NCI-H2171 (cell line): ENCODE data around the gene NOTCH2.
"Not testable (repeated sequence)": the region's sequence is repeated elsewhere in the genome, so short reads cannot be mapped to it uniquely, and the experiment has no call there.

ENCODE experiments used
- DNase-seq: peaks from one replicate; lab custom pipeline; 2025; lab: John Stamatoyannopoulos, UW

The NOTCH2 gene

GRCh38 chr1:120069067-120069919 is at the start of gene NOTCH2:
NOTCH2 (minus strand) TSS chr1:120069662; CDS start chr1:120069406, 256 bp downstream.
- DNase-seq, result not testable (repeated sequence)

GRCh38 chr1:120117371-120118177 is 48.1 kb upstream of the NOTCH2 start:
- DNase-seq, result not testable (repeated sequence)

- not testable (repeated sequence) for DNase-seq
These were observed 46.6 kb upstream of the NOTCH2 start for GRCh38 chr1:120116094-120116493.

- DNase-seq, result not testable (repeated sequence)
These were observed 43.7 kb upstream of the NOTCH2 start for GRCh38 chr1:120113134-120113533.

- not testable (repeated sequence) for DNase-seq
These were observed 42.8 kb upstream of the NOTCH2 start for GRCh38 chr1:120112212-120112611.

- not testable (repeated sequence) for DNase-seq
These were observed 42.3 kb upstream of the NOTCH2 start for GRCh38 chr1:120111771-120112170.

GRCh38 chr1:120111008-120111407 is 41.5 kb upstream of the NOTCH2 start:
- DNase-seq, result not testable (repeated sequence)

- not testable (repeated sequence) for DNase-seq
These were observed 40.2 kb upstream of the NOTCH2 start for GRCh38 chr1:120109656-120110055.

GRCh38 chr1:120109180-120109579 is 39.7 kb upstream of the NOTCH2 start:
- DNase-seq, result not testable (repeated sequence)

- DNase-seq, result not testable (repeated sequence)
These were observed 35.8 kb upstream of the NOTCH2 start for GRCh38 chr1:120105288-120105687.

- not testable (repeated sequence) for DNase-seq
These were observed 34.3 kb upstream of the NOTCH2 start for GRCh38 chr1:120103768-120104167.

GRCh38 chr1:120101593-120101992 is 32.1 kb upstream of the NOTCH2 start:
- DNase-seq, result not testable (repeated sequence)

GRCh38 chr1:120100590-120100989 is 31.1 kb upstream of the NOTCH2 start:
- DNase-seq, result not testable (repeated sequence)

- not testable (repeated sequence) for DNase-seq
These were observed 29.7 kb upstream of the NOTCH2 start for GRCh38 chr1:120098986-120099759.

GRCh38 chr1:120096981-120097545 is 27.6 kb upstream of the NOTCH2 start:
- DNase-seq, result not testable (repeated sequence)

- not testable (repeated sequence) for DNase-seq
These were observed 24.2 kb upstream of the NOTCH2 start for GRCh38 chr1:120093548-120094181.

- DNase-seq, result not testable (repeated sequence)
These were observed 23.1 kb upstream of the NOTCH2 start for GRCh38 chr1:120092232-120093218.

GRCh38 chr1:120090830-120091229 is 21.4 kb upstream of the NOTCH2 start:
- DNase-seq, result not testable (repeated sequence)

- not testable (repeated sequence) for DNase-seq
These were observed 18.5 kb upstream of the NOTCH2 start for GRCh38 chr1:120087959-120088358.

GRCh38 chr1:120069920-120070214 is 405 bp upstream of the NOTCH2 start:
- DNase-seq, result not testable (repeated sequence)
